Endometrial microvascular endothelial cells (primary cell): ENCODE data around the gene ARFGAP3. TPM values are rescaled to one million over a fixed set of nuclear protein-coding genes. Genes with fewer than 3 reads are reported as not detected.

Experiments
- in situ Hi-C: cut with HindIII; loops from 2 replicates; pipeline ENCODE4 v1.10.0; 2017; ENCODE audit warnings: low sequenced_read_pairs, low pct_unique_long_range_greater_than_20kb; ENCODE audit errors: inconsistent ontology term
- total RNA-seq: library from RNA; depleted of rRNA; stranded (reverse); fragments of >200 nt; gene quantifications from one replicate; pipeline ENCODE4 v1.2.3, GENCODE V29; 2015; ENCODE audit errors: inconsistent ontology term

The ARFGAP3 gene
- total RNA-seq, 1 donor from 2014 or later: 49.6 TPM

DNA sequence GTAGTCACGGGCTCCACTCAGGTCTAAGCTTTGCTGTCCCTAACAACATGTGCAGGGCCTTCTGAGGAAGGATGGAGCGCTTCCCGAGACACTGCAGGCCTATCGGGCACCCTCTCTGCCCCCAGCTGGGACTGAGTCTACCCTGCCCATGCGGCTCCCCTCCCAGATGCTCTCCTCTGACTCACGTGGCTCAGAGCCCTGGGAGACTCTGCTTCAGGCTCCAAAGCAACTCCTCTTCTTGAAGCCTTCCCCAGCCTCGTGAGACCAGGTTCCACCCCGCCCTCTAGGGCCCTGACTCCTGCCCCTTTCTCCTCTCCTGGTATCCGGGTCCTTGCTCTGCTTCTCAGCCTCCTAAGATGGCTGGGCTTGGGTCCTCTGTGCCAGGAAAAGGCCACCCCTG lies 28.4 kb upstream of the ARFGAP3 start:
- in situ Hi-C loops: no loop called here

DNA sequence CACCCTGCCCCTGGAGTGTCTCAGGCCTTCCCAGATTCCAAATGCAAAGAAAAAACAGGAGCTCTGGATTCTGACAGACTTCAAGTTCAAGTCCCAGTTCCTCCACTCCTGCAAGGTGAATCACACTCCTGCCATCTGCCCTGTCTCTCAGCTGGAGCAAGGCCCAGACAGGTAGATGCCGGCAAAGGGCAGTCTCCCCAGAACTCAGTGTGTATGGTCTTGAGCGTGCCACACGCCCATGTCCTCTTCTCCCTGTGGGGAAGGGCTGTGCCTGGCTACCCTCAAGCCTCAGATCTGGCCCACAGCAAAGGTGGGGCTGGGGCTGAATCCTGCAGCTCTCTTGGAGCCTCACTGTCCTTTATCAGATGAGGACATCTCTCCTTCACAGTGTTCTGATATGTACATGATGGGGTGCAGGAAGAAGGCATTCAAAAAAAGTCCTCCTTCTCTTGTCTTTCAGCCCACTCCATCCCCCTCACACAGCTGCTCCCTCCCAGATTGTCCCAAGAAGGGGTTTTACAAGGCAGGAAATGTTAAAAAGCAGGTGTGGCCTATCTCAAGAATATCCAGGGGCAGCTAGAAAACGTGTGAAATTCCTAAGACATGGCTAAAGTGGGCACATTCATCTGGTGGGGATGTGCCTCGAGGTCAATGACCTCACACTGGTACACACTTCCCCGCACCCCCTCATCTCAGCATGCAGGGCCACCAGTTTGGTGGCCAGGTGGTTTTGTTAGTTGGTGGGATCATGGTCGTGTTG lies 27.7 kb upstream of the ARFGAP3 start:
- in situ Hi-C loops: no loop called here

DNA sequence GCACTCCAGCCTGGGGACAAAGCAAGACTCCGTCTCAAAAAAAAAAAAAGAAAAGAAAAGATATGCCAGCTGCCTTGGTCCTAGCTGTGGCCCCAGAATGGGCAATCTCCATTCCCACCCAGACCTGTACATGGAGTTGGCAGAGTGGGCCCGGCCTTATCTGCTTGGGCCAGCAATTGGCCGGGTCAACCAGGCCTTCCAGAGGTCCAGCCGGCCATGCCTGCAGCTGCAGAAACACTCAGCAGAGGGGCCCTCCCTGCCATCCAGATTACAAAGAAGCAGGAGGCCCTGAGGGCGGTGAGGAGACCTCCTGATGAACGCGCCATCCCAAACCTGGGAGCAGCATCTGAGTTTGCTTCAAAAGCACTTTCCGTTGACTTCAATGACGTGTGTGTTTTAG lies 26.9 kb upstream of the ARFGAP3 start:
- in situ Hi-C loops: no loop called here

DNA sequence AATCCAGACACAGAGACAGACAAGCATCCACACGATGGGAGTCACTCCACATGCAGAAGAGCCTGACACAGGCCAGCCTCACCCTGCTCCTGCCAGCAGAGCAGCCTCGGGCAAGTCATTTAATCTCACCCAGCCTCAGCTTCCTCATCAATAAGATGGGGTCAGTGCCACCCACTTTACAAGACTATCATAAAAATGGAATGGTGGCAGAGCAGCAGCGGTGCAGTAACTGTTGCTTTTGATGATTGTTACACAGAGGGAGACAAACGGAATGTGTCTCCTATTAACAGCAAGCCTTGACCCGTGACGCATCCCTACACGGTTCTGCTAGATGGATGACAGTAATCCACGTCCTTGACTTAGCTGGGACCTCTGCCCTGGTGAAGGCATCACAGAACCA lies 26.0 kb upstream of the ARFGAP3 start:
- in situ Hi-C loops: no loop called here

DNA sequence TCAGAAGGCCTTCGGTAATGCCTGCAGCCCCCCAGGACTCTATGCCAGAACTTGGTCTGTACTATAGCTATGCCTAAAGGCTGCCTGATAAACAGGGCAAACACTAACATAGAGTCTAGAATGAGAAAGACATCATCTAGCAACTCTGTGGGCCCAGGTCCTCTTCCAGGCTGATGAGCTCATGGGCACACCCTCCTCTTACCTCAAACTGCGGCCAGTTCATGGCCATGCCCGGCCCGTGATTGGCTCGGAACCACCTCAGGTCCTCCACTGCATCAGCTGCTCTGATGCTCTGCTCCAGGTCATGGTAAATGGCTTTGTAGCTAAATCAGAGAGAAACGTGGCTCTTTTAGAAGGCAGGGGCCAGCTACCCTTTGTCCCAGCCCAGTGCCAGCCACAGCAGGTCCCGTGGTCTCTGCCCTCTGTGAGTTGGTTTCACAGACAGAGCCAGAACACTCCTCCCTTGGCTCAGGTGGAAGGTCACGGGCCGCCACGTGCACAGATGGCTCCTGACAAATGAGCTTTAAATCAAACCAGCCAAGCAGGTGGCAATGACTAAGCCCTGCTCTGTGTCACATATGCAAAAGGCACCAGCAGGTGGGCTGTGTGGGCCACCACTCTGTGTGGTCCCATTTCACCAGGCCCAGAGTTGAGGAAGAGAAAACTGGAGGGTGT lies 25.0 kb upstream of the ARFGAP3 start:
- in situ Hi-C loops: no loop called here

DNA sequence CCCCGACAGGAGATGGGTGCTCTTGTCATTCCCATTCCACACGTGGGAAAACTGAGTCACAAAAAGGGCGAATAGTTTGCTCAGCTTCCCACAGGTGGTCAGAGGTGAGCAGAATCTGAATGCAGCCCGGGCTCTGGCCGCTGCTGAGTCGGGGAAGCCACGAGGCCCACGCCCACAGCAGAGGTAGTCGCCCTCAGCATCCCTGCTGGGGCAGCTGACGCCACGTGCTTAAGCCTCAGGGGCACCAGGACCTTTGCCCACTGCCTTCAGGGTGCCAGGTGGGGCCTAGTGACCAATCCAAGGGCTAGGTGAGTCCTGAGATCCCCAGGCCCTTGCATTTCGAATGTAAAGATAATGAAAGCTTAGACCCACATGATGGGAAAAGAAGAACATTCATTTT lies 24.2 kb upstream of the ARFGAP3 start:
- in situ Hi-C loops: no loop called here

DNA sequence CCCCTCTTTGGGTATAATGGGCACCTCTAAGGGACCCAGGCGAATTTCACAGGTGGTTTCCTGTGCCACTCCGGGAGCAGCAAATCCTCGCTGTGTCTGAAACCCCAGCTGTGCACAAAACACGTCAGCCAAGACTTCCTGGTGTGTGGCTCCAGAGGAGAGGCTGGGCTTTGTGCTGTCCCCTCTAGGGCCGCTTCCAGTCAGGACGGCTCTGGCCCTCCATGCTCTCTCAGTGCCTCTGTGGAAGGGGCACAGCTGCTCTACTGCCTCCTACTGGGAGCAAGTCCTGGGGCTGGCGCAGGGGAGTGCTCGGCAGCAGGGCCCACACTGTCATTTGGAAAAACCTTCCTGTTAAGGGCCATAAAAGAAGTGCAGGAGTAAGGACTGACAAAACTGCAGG lies 23.7 kb upstream of the ARFGAP3 start:
- in situ Hi-C loops: no loop called here

DNA sequence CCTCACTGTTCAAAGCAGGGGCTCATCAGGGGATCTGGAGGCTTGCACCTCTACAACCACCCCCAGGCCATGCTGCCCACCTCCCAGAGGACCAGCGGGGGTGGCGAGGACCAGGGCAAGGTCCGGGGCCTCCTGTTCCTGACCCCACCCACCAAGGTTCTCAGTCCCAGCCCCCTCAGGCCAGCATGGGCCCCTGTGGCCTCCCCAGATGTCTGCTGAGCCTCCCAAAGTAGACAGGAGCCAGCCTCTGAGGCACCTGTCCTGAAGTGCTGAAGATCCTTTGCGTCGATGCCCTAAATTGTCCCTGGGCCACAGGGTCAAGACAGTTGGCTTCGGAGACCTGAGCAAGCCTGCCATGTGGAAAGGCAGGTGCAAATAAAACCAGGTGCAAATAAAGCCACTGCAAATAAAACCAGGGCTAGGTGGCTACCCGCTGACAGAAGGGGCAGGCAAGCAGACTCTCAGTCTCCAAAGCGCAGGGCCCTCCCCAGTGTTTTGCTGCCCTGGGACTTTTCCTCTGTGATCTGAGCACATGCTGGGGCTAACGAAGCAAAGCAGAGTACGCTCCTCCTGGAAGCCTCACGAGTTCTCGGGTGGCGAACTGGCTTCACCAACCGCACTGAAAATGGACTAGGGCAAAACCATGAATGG lies 22.4 kb upstream of the ARFGAP3 start:
- in situ Hi-C loops: no loop called here

DNA sequence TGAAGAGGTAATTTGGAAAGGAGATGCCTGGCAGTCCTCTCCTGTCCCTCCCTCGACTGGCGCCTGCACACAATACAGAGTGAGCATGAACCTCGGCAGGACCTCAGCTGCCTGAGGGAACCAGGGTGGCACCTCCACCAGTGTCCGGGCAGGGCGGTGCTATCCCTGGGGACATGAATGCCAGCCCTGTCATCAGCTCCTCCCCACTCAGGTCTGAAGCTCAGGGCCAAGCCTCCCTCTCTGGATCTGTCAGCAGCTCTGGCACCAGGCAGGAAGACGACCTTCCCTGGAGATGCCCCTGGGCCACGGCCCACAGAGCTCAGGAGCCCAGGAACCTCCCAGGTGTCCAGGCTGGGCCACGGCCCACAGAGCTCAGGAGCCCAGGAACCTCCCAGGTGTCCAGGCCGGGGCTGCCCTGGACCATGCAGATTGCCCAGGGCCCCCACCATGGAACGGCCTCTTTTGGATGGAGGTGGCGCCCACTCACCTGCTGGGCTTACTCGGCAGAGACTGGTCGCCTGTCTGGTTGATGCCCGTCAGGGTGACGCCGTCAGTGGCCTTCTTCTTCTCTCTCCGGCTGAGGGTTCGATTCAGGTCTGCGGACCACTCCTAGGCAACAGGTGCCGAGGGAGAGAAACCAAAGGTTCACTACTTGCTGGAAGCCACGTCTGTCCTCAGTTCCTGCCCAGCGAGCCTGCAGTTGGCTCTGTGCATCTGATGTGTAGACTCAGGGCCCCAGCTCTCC lies 21.7 kb upstream of the ARFGAP3 start:
- in situ Hi-C loops: no loop called here

DNA sequence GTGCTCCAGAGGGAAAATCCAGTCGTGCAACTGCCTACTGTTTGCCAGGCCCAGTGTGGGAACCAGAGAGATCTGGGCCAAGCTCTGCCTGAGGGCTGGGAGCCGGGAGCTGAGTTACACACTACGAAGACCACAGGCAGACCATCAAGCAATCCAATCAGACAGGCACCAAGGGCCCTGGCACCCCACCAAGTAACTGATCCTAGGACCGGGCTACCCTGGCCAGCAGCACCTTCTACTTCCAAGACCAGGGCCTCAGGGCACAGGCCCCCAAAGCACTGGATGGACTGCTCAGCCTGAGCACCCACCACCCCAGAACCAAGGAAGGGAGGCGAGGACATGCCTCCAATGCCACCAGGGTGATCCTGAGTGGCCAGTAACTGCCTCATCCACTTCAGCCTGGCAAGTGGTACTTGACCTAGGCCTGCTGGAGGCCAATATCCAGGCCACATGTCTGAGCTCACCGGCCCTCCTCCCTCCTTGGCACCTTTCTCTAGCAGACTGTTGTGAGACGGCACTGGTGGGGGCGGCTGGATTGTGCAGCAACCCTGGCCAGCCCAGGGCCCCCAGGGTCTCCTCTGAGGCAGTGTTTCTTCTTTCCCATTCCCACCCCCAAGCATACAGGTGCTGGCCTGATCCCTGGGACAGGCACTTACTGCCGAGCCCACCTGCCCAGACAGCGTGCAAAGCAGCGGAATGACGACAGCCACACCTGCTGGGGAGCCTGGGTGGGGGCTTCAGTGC lies 20.7 kb upstream of the ARFGAP3 start:
- in situ Hi-C loops: no loop called here

DNA sequence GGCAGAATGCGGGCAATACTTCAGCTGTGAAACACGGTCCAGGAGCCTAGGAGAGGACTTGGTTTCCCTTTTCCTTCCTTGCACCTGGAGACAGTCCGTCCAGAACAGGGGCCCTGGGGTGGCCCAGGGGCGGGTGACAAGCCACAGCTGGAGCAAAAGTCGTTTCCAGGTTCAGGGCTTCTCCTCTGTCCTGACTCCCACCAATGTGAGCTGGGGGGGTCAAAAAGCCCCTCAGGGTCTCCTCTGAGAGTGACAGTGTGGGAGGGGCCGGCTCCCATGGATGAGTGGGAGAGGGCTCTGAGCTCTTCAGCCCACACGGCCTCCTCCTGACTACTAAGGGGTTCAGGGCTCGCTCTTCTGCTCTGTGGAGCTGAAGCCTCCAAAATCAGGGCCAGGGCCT lies 20.1 kb upstream of the ARFGAP3 start:
- in situ Hi-C loops: no loop called here

DNA sequence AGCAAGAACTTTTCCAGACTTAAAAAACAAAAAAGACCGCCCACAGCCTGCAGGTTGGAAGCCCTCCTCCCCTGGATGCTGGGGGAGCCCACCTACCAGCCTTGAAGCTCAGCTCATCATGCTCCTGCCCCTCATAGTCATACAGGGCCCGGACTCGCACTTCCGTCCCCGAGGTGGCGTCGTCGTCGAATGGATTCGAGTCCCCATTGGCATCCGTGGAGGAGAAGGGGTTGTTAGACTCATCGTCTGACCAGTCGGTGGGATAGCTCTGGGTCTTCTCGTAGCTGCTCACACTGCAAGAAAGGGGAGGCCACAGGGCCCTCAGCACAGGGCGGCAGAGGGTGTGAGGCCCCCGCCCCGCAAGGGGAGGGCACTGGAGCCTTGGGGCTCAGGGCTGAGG lies 19.0 kb upstream of the ARFGAP3 start:
- in situ Hi-C loops: no loop called here

DNA sequence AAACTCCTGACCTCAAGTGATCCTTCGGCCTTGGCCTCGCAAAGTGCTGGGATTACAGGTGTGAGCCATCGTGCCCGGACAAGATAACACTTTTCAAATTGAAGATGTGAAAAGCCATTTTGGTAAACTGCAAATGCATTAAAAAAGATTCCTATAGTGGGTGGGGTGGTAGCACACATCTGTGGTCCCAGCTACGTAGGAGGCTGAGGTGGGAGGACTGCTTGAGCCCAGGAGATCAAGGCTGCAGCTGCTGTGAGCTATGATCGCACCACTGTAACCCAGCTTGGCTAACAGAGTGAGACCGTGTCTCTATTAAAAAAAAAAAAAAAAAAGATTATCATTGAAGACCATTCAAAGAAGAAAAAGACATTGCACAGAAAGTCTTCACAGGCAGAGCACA lies 16.9 kb upstream of the ARFGAP3 start:
- in situ Hi-C loops: no loop called here

DNA sequence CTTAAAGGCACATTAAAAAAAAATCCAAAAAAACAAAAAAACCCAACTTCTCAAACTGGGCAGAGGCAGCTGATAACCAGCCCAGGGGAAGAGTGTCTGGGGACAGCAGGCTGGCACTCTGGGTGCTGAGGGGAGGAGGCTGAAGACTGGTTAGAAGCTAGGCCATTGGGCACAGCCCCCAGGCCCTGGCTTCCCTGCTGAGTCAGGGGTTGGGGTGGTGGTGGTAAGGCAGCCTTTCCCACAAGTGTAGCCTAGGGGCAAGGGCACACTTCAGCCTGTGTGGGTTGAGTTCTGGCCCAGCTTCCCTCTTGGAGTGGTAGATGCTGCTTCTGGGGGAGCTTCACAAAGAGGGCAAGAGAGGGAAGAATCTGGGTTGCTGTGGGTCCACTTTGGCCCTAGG lies 16.3 kb upstream of the ARFGAP3 start:
- in situ Hi-C loops: no loop called here

DNA sequence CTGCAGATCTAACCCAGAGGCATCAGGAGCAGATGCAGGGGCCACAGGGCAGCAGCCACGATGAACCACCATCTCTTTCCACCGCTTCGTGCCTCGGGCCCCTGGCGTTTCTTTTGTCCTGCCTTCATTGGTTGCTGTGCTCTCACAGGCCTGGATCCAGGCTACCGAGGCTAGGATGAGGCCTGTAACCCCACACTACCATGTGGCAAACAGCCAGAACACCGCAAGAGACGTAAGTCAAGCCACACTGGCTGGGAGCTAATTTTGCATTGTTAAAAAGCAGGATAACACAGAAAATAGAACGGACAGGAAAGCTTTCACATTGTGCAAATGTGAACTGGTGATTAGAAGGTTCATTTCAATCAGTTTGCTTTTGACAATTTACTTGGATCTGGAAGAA lies 15.7 kb upstream of the ARFGAP3 start:
- in situ Hi-C loops: no loop called here

DNA sequence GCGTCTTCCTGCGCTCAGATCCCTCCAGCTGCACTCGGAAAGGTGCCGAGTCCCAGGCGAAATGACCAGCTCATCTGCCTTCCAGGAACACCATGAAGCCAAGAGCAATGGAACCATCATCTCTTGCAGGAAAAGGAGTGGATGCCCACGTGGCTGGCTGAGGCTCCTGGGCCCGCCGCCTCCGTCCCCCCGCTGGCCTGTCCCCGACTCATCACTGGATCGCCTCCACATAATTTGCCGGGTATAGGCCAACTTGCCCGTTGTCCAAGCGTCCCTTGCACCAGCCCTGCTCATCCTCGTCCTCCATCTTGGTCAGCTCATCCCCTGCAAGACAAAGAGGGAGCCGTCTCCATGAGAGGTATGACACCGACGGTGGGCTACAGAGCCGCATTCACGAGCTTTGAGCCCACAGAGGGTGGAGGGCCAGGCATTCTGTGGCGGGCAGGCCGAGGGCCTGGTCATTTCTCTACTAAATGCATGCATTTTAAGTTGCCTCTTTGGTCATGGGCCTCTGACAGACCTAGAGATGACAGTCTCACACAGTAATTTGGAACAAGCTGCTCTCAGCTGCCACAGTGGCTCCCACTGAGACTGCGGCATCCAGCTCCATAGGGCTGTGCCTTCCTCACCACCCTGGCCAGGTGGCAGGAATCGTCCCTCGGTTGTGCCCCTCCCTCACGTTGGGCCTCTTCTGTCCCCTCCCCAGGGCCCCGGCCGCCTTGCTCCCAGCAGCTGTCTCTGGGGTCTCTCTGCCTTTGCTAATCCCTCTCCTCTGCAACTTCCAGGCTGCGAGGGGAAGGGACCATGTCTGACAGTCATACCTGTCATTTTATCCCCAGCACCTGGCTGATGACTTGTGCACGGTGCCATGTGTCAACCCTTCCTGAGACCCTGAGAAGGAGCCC lies 14.3 kb upstream of the ARFGAP3 start:
- in situ Hi-C loops: no loop called here

DNA sequence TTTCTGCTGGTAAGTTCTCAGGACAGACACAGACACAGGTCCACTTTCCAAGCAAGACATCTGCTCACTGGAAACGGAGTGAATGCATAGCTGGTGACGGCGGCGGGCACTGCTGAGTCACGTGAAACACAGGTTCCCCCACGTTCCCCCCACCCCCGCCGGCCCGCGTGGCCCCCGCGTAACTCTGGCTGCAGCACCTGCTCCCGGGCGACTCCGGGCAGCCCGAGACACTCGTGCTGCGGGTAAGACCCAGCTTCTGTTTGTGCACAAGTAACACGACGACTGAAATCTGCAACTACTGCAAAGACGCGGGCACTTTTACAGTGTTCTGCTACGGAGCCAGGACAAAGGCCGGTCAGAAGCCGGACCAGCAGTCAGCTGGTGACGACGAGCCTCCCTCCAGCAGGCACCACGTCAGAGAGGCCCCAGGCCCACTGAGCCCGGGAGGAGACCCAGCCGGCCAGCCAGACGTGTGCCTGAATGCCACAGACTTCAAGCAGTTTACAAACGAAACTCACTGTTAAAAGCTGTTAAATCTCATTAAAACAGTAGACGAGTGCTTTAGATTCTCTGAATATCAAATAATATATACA lies 12.9 kb upstream of the ARFGAP3 start:
- in situ Hi-C loops: no loop called here

DNA sequence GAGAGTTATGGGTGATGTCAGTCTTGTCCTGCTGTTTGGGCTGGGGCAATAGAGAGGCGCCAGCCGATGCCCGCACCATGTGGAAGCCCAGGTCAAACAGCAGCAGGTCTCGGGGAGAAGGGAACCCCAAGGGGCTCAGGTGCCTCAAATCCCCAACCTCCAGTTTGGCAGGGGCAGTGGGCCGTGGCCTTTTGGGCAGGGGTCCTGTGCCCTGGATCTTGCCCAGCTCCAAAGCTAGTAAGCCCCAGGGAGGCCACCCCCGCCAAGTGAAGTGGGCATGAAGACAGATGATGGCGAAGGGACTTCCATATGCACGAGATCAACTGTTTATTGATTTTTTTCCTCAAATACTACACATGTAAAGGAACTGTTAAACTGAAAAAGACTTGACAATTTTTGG lies 12.4 kb upstream of the ARFGAP3 start:
- in situ Hi-C loops: no loop called here
